Suprapubic skin (tissue), 4 donors: ENCODE measurements around the gene PAX5.

Source experiments
- CTCF ChIP-seq, 2 donors: fragments of 200-600 bp in 1 of 2; fragments of 450-650 bp in 1 of 2; sonication (generic) in 1 of 2; IDR thresholded peaks; one replicate each; pipeline ENCODE4 v1.5.1; 2016 to 2019; ENCODE audit warnings: antibody characterized with exemption in 2 of 2, mild to moderate bottlenecking in 1 of 2, moderate library complexity in 1 of 2
- EP300 ChIP-seq: sonication (generic); formaldehyde crosslinking; IDR thresholded peaks from one replicate; pipeline ENCODE4 v1.6.1; 2017; ENCODE audit warnings: antibody characterized with exemption
- POLR2A ChIP-seq, 2 donors: fragments of 450-650 bp; IDR thresholded peaks; one replicate each; pipeline ENCODE4 v1.6.1; 2017; ENCODE audit warnings: antibody characterized with exemption in 2 of 2, mild to moderate bottlenecking in 2 of 2, moderate library complexity in 2 of 2
- POLR2AphosphoS5 ChIP-seq, 3 donors: sonication (generic); formaldehyde crosslinking; IDR thresholded peaks; one replicate each; pipeline ENCODE4 v1.6.1; 2017; ENCODE audit warnings: antibody characterized with exemption in 3 of 3

- no peak for TF ChIP-seq POLR2A (IDR thresholded peaks at IDR 0.05)
- TF ChIP-seq CTCF (IDR thresholded peaks at IDR 0.05), result no peak
- TF ChIP-seq POLR2AphosphoS5 (IDR thresholded peaks at IDR 0.05), result no peak
- no peak for TF ChIP-seq EP300
These were observed 188.2 kb downstream of the PAX5 start for GRCh38 chr9:36845844-36846243.
